ENCODE results near the gene ZNF43. TPM values are rescaled to one million over a fixed set of nuclear protein-coding genes. Genes with fewer than 3 reads are reported as not detected.
"Not testable (repeated sequence)": the region's sequence is repeated elsewhere in the genome, so short reads cannot be mapped to it uniquely, and the experiment has no call there.

Gene ZNF43
- total RNA-seq, 4 donors from 2014 or later: 7.6 to 10.4 (median 8.1) TPM

- Histone ChIP-seq H3K27ac (replicated peaks in 1 of 4) (no peak overlapping the region), H3K36me3 (peaks cover 0 to 55% (median 42%) of the 10 kb centered on the region in 4 donors), H3K27me3 (no peaks in the 10 kb centered on the region), H3K9me3 (no peaks in the 10 kb centered on the region), H3K4me3 (no peak overlapping the region), H3K4me1 (no peaks in the 10 kb centered on the region)
- no peak for DNase-seq (ENCODE audit: extremely low spot score)
- TF ChIP-seq EP300 (IDR thresholded peaks at IDR 0.05) (no peak), CTCF (IDR thresholded peaks at IDR 0.05) (no peak), POLR2AphosphoS5 (IDR thresholded peaks at IDR 0.05) (no peak), POLR2A (IDR thresholded peaks at IDR 0.05; ENCODE audit: low read depth) (no peak)
- intact Hi-C loops (cut with DNase I): no loop called here
- WGBS: 88% methylated on average over 3 of the region's 3 CpGs
These were observed 77.7 kb downstream of the ZNF43 start for GRCh38 chr19:21758296-21758695.

GRCh38 chr19:21755555-21755954 is 80.4 kb downstream of the ZNF43 start:
- intact Hi-C loops (cut with DNase I); H3K9me3 ChIP-seq; H3K27me3 ChIP-seq; DNase-seq (ENCODE audit: extremely low spot score); H3K4me3 ChIP-seq; H3K27ac ChIP-seq (replicated peaks in 1 of 4): not testable (repeated sequence)
- Histone ChIP-seq H3K36me3 (peaks cover 0 to 62% (median 40%) of the 10 kb centered on the region in 4 donors), H3K4me1 (peaks cover 6 to 13% (median 9%) of the 10 kb centered on the region in 4 donors)

Other genes with a start within 250 kb of the ZNF43 start
- gene ZNF100, start 68.6 kb downstream of the ZNF43 start, total RNA-seq: 1 to 10 TPM; 2.8 to 5.8 (median 4.0) TPM
- gene ZNF208, start 174.8 kb upstream of the ZNF43 start, total RNA-seq: 10 to 100 TPM in 2 of 4 donors, 1 to 10 TPM in 2; 7.0 to 17.4 (median 11.0) TPM
- gene ZNF257, start 216.3 kb upstream of the ZNF43 start, total RNA-seq: 1 to 10 TPM in 3 of 4 donors, under 1 TPM in 1; 0.52 to 2.0 (median 1.2) TPM